KMS-11 (cell line): Measurements from ENCODE around the gene SLC36A2.
"Not testable (repeated sequence)": the region's sequence is repeated elsewhere in the genome, so short reads cannot be mapped to it uniquely, and the experiment has no call there.

Experiments
- H2AFZ ChIP-seq: fragments of 200-600 bp; sonication (generic); 2 replicates; pipeline ENCODE4 v1.6.1; 2016; ENCODE audit warnings: antibody characterized with exemption, mixed run types, low read depth
- H3K27ac ChIP-seq: fragments of 200-600 bp; sonication (generic); 2 replicates; pipeline ENCODE4 v1.6.1; 2016; ENCODE audit warnings: mild to moderate bottlenecking, mixed run types
- H3K27me3 ChIP-seq: fragments of 200-600 bp; sonication (generic); 2 replicates; pipeline ENCODE4 v1.6.1; 2017; ENCODE audit warnings: mild to moderate bottlenecking, low read depth, mixed run types, moderate library complexity; ENCODE audit not compliant: insufficient read depth
- H3K36me3 ChIP-seq: fragments of 200-600 bp; sonication (generic); 2 replicates; pipeline ENCODE4 v1.6.1; 2017; ENCODE audit warnings: mild to moderate bottlenecking, mixed run types; ENCODE audit not compliant: insufficient read depth
- H3K4me1 ChIP-seq: fragments of 200-600 bp; sonication (generic); 2 replicates; pipeline ENCODE4 v1.6.1; 2016; ENCODE audit warnings: mild to moderate bottlenecking, low read depth, mixed run types; ENCODE audit not compliant: poor library complexity, severe bottlenecking
- H3K4me2 ChIP-seq: fragments of 200-600 bp; sonication (generic); 2 replicates; pipeline ENCODE4 v1.7.0; 2016; ENCODE audit warnings: mild to moderate bottlenecking, mixed run types
- H3K4me3 ChIP-seq: fragments of 200-600 bp; sonication (generic); IDR thresholded peaks from 2 replicates; pipeline ENCODE4 v1.6.1; 2017; ENCODE audit warnings: low read depth, low read length, mixed read lengths; ENCODE audit not compliant: insufficient read depth
- H3K79me2 ChIP-seq: fragments of 200-600 bp; sonication (generic); 2 replicates; pipeline ENCODE4 v1.6.1; 2016; ENCODE audit warnings: low read depth, mixed run types; ENCODE audit not compliant: insufficient read depth
- H3K9ac ChIP-seq: fragments of 200-600 bp; sonication (generic); 2 replicates; pipeline ENCODE4 v1.6.1; 2016; ENCODE audit warnings: mild to moderate bottlenecking, mixed run types
- H4K20me1 ChIP-seq: fragments of 200-600 bp; sonication (generic); 2 replicates; pipeline ENCODE4 v1.6.1; 2016; ENCODE audit warnings: mild to moderate bottlenecking, mixed run types; ENCODE audit not compliant: insufficient read depth
- CTCF ChIP-seq: fragments of 200-600 bp; sonication (generic); conservative IDR thresholded peaks from 2 replicates; pipeline ENCODE4 v1.6.1; 2017; ENCODE audit warnings: low read depth, mild to moderate bottlenecking, antibody characterized with exemption, low read length, moderate library complexity, mixed read lengths

The SLC36A2 gene

GRCh38 chr5:151382576-151382975 is 35.2 kb upstream of the SLC36A2 start:
- no peak overlapping the region for H3K27ac ChIP-seq
- no peak overlapping the region for H3K4me3 ChIP-seq
- no peaks in the 10 kb centered on the region for H3K36me3 ChIP-seq
- no peaks in the 10 kb centered on the region for H4K20me1 ChIP-seq
- no peak overlapping the region for H2AFZ ChIP-seq
- H3K9ac ChIP-seq: no peak overlapping the region
- H3K79me2 ChIP-seq: no peaks in the 10 kb centered on the region
- no peak for TF ChIP-seq CTCF
- no peak overlapping the region for H3K4me2 ChIP-seq
- H3K27me3 ChIP-seq: no peaks in the 10 kb centered on the region
- no peaks in the 10 kb centered on the region for H3K4me1 ChIP-seq

- TF ChIP-seq CTCF: no peak
- no peak overlapping the region for H2AFZ ChIP-seq
Measured at GRCh38 chr5:151381899-151382298, 34.5 kb upstream of the SLC36A2 start.

GRCh38 chr5:151378616-151379015 is 31.3 kb upstream of the SLC36A2 start:
- Histone ChIP-seq H3K27me3 (no peaks in the 10 kb centered on the region), H3K4me3 (no peak overlapping the region), H3K27ac (no peak overlapping the region), H3K4me2 (no peak overlapping the region), H3K4me1 (no peaks in the 10 kb centered on the region), H4K20me1 (no peaks in the 10 kb centered on the region), H2AFZ (no peak overlapping the region), H3K79me2 (no peaks in the 10 kb centered on the region), H3K9ac (no peak overlapping the region), H3K36me3 (no peaks in the 10 kb centered on the region)
- no peak for TF ChIP-seq CTCF

More at GRCh38 chr5:151381899-151382298, 34.5 kb upstream of the SLC36A2 start:
- no peaks in the 10 kb centered on the region for H3K27me3 ChIP-seq
- H3K4me1 ChIP-seq: no peaks in the 10 kb centered on the region
- no peak overlapping the region for H3K27ac ChIP-seq
- no peak overlapping the region for H3K4me2 ChIP-seq
- H3K4me3 ChIP-seq: no peak overlapping the region
- H3K79me2 ChIP-seq: no peaks in the 10 kb centered on the region
- H3K9ac ChIP-seq: no peak overlapping the region
- no peaks in the 10 kb centered on the region for H4K20me1 ChIP-seq
- H3K36me3 ChIP-seq: no peaks in the 10 kb centered on the region

- Histone ChIP-seq H3K9ac (no peak overlapping the region), H3K79me2 (no peaks in the 10 kb centered on the region), H3K4me1 (no peaks in the 10 kb centered on the region), H3K27ac (no peak overlapping the region), H3K4me2 (no peak overlapping the region), H3K36me3 (no peaks in the 10 kb centered on the region), H3K4me3 (no peak overlapping the region), H2AFZ (no peak overlapping the region), H3K27me3 (no peaks in the 10 kb centered on the region), H4K20me1 (no peaks in the 10 kb centered on the region)
- TF ChIP-seq CTCF: no peak
Measured at GRCh38 chr5:151374539-151374938, 27.2 kb upstream of the SLC36A2 start.

GRCh38 chr5:151367038-151367437 is 19.7 kb upstream of the SLC36A2 start:
- H3K9ac ChIP-seq, H3K27ac ChIP-seq, H3K4me3 ChIP-seq, H3K4me1 ChIP-seq, H3K27me3 ChIP-seq, H2AFZ ChIP-seq, H3K79me2 ChIP-seq, H3K4me2 ChIP-seq, H4K20me1 ChIP-seq, H3K36me3 ChIP-seq: not testable (repeated sequence)
